ENCODE measurements around the gene PRR12. TPM values are rescaled to one million over a fixed set of nuclear protein-coding genes. Genes with fewer than 3 reads are reported as not detected.

The PRR12 gene
- total RNA-seq, 1 experiment from 2014 or later, result 4.7 TPM

DNA sequence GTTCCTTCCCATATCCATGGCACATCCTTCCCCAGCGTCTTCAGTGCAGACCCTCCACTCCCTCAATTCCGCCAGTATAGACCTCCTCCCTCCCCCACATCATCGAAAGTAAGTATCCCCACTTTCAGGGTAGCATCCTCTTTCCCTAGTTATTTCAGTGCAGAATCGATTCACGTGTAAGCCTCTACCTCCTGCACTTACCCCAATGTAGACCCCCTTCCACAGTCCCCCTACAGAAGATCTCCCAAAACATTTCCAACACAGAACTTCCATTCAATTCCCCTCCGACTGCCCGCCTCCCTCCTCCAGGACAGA lies 74.0 kb downstream of the PRR12 start:
- DNase-seq (ENCODE audit: low spot score), result no peak

- DNase-seq (ENCODE audit: low spot score), result peak; percentile 93
Observed at GRCh38 chr19:49665351-49666119, 74.6 kb downstream of the PRR12 start, which contains the start of the genes BCL2L12 and IRF3. Gene BCL2L12, plus strand, starts transcription at chr19:49665933. Its CDS starts 760 bp downstream, at chr19:49666693. Gene IRF3, minus strand, starts transcription at chr19:49665857. Its CDS starts 1,019 bp downstream, at chr19:49664838.

DNA sequence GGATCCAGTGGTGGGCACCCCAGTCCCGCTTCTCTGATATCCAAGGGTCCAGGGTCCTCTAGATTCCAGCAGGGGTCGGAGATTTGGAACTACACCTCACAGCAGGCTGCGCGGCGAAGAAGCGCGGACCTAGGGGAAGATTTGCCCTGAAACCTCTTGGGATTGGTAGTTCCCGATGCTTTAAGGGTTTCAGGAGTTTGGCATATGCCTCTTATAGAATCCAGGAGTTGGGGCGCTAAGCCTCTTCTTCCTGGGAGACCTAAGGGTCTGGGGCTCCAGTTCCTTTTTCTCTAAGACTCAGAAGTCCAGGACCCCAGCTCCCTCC lies 75.1 kb downstream of the PRR12 start:
- DNase-seq (ENCODE audit: low spot score), result no peak

DNA sequence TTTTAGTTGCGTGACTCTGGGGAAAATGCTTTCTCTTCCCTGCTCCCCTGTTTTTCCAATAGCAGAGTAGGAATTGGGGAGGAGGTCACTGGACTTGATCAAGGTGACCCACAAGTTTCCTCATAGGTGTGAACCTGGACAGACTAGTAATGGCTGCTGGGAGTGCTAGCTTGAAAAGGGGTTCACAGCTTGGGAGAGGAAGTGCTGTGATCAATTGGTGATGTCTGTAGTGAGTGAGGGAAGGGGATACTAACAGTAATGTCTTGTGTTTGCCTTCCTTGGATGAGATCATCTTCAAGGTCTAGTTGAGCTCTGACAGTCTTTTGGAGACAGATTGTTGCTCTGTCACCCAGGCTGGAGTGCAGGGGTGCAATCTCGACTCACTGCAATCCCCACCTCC lies 76.5 kb downstream of the PRR12 start:
- no peak for DNase-seq (ENCODE audit: low spot score)

GRCh38 chr19:49669516-49669915 lies 78.5 kb downstream of the PRR12 start:
- no peak for DNase-seq (ENCODE audit: low spot score)

DNA sequence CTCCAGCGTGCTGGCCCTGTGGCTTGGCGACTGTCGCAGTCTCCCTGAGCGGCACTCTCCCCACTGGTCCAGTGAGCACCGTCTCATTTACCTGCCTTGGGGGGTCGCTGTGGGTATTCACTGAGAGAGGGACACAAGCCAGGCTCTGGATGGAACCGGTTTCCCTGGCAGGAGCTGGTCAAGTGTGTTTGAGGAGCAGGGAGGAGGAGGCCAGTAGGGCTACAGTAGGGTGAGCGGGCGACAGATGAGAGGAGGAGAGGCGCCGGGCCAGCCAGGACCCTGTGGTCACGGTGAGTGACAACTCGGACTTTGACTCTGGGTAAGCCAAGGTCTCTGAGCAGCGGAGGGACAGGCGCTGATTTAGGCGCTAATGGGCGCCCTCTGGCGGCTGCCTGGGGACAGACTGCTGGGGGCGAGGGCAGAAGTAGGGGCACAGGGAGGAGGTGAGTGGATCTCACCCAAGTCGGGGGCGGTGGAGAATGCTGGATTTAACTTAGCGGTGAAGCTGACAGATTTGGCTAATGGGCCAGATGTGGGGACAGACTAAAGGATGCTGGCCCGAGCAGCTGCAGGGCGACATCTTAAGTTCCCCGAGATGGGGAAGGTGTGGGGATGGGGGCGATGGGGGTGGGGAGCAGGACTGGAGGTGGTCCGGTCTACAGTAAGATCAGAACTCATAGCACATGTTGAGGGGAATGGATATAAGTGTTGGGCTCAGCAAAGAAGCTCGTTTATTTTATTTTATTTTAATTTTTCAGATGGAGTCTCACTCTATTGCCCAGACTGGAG lies 81.3 kb downstream of the PRR12 start:
- peak; percentile 59 for DNase-seq (ENCODE audit: low spot score)

Other genes with a start within 250 kb of the PRR12 start
- 30.3 and 37.1 TPM in 2 replicates for gene TEAD2, start 228.8 kb upstream of the PRR12 start, total RNA-seq (2014; rRNA removed; shearing (Covaris generic))
- 0.21 TPM in 1 of 2 replicates, not detected in the other for gene DKKL1, start 227.3 kb upstream of the PRR12 start, total RNA-seq (2014; rRNA removed; shearing (Covaris generic))
- gene KASH5, start 202.9 kb upstream of the PRR12 start, total RNA-seq (2014; rRNA removed; shearing (Covaris generic)), result not detected in 2 replicates
- not detected in 2 replicates for gene PTH2, start 167.7 kb upstream of the PRR12 start, total RNA-seq (2014; rRNA removed; shearing (Covaris generic))
- gene GFY, start 165.8 kb upstream of the PRR12 start, total RNA-seq (2014; rRNA removed; shearing (Covaris generic)), result not detected in 2 replicates
- gene SLC17A7, start 149.7 kb upstream of the PRR12 start, total RNA-seq (2014; rRNA removed; shearing (Covaris generic)), result 0.12 TPM in 1 of 2 replicates, not detected in the other
- gene PIH1D1, start 139.4 kb upstream of the PRR12 start, total RNA-seq (2014; rRNA removed; shearing (Covaris generic)), result 103 and 119 TPM in 2 replicates
- gene ALDH16A1, start 138.0 kb upstream of the PRR12 start, total RNA-seq (2014; rRNA removed; shearing (Covaris generic)), result 41.6 and 47.0 TPM in 2 replicates
- 4.7 and 6.2 TPM in 2 replicates for gene FLT3LG, start 117.0 kb upstream of the PRR12 start, total RNA-seq (2014; rRNA removed; shearing (Covaris generic))
- 1,452 and 1,525 TPM in 2 replicates for gene RPL13A, start 103.6 kb upstream of the PRR12 start, total RNA-seq (2014; rRNA removed; shearing (Covaris generic))
- 2,104 and 3,140 TPM in 2 replicates for gene RPS11, start 94.7 kb upstream of the PRR12 start, total RNA-seq (2014; rRNA removed; shearing (Covaris generic))
- 0.17 and 0.77 TPM in 2 replicates for gene FCGRT, start 78.5 kb upstream of the PRR12 start, total RNA-seq (2014; rRNA removed; shearing (Covaris generic))
- gene RCN3, start 63.2 kb upstream of the PRR12 start, total RNA-seq (2014; rRNA removed; shearing (Covaris generic)), result 0.46 TPM in 1 of 2 replicates, not detected in the other
- 131 and 142 TPM in 2 replicates for gene NOSIP, start 10.6 kb upstream of the PRR12 start, total RNA-seq (2014; rRNA removed; shearing (Covaris generic))
- gene PRRG2, start 9.9 kb upstream of the PRR12 start, total RNA-seq (2014; rRNA removed; shearing (Covaris generic)), result 0.43 and 0.79 TPM in 2 replicates
- gene RRAS, start 49.0 kb downstream of the PRR12 start, total RNA-seq (2014; rRNA removed; shearing (Covaris generic)), result 32.0 and 34.5 TPM in 2 replicates
- gene SCAF1, start 51.0 kb downstream of the PRR12 start, total RNA-seq (2014; rRNA removed; shearing (Covaris generic)), result 28.8 and 31.9 TPM in 2 replicates
- 72.2 and 75.6 TPM in 2 replicates for gene IRF3, start 74.7 kb downstream of the PRR12 start, total RNA-seq (2014; rRNA removed; shearing (Covaris generic))
- gene BCL2L12, start 74.8 kb downstream of the PRR12 start, total RNA-seq (2014; rRNA removed; shearing (Covaris generic)), result 21.8 and 24.5 TPM in 2 replicates
- gene PRMT1, start 86.1 kb downstream of the PRR12 start, total RNA-seq (2014; rRNA removed; shearing (Covaris generic)), result 485 and 504 TPM in 2 replicates
- 2.7 and 3.2 TPM in 2 replicates for gene ADM5, start 98.4 kb downstream of the PRR12 start, total RNA-seq (2014; rRNA removed; shearing (Covaris generic))
- gene CPT1C, start 99.9 kb downstream of the PRR12 start, total RNA-seq (2014; rRNA removed; shearing (Covaris generic)), result 0.53 and 6.1 TPM in 2 replicates
- not detected in 2 replicates for gene TSKS, start 172.1 kb downstream of the PRR12 start, total RNA-seq (2014; rRNA removed; shearing (Covaris generic))
- 116 and 130 TPM in 2 replicates for gene AP2A1, start 175.8 kb downstream of the PRR12 start, total RNA-seq (2014; rRNA removed; shearing (Covaris generic))
- 17.6 and 19.0 TPM in 2 replicates for gene FUZ, start 222.1 kb downstream of the PRR12 start, total RNA-seq (2014; rRNA removed; shearing (Covaris generic))
- gene MED25, start 227.1 kb downstream of the PRR12 start, total RNA-seq (2014; rRNA removed; shearing (Covaris generic)), result 28.6 and 34.8 TPM in 2 replicates